C4-2B (cell line): Measurements from ENCODE around the gene SLC13A4.

Experiments used
- ZFX ChIP-seq: fragments of 450-650 bp; IDR thresholded peaks from 2 replicates; pipeline ENCODE4 v1.6.1; 2017
- TF ChIP-seq, protein P1 (sequence below): fragments of 450-650 bp; conservative IDR thresholded peaks from 2 replicates; pipeline ENCODE4 v1.5.1; 2017; ENCODE audit warnings: mild to moderate bottlenecking

GRCh38 chr7:135647755-135648154, 80.2 kb downstream of the SLC13A4 start:
- TF ChIP-seq, protein P1, sequence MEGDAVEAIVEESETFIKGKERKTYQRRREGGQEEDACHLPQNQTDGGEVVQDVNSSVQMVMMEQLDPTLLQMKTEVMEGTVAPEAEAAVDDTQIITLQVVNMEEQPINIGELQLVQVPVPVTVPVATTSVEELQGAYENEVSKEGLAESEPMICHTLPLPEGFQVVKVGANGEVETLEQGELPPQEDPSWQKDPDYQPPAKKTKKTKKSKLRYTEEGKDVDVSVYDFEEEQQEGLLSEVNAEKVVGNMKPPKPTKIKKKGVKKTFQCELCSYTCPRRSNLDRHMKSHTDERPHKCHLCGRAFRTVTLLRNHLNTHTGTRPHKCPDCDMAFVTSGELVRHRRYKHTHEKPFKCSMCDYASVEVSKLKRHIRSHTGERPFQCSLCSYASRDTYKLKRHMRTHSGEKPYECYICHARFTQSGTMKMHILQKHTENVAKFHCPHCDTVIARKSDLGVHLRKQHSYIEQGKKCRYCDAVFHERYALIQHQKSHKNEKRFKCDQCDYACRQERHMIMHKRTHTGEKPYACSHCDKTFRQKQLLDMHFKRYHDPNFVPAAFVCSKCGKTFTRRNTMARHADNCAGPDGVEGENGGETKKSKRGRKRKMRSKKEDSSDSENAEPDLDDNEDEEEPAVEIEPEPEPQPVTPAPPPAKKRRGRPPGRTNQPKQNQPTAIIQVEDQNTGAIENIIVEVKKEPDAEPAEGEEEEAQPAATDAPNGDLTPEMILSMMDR, result no peak
- TF ChIP-seq ZFX, result no peak
